Brain pericyte (primary cell): Measurements from ENCODE around the gene CMIP.
"Not testable (repeated sequence)": the region's sequence is repeated elsewhere in the genome, so short reads cannot be mapped to it uniquely, and the experiment has no call there.

Experiments
- DNase-seq: peaks from one replicate; pipeline ENCODE4 v3.0.0-alpha.2; 2012; ENCODE audit warnings: low read depth, low spot score

The CMIP gene

GRCh38 chr16:81444448-81445121, at the start of gene CMIP:
Gene CMIP, plus strand, starts transcription at chr16:81444808.
- DNase-seq: no peak

DNA sequence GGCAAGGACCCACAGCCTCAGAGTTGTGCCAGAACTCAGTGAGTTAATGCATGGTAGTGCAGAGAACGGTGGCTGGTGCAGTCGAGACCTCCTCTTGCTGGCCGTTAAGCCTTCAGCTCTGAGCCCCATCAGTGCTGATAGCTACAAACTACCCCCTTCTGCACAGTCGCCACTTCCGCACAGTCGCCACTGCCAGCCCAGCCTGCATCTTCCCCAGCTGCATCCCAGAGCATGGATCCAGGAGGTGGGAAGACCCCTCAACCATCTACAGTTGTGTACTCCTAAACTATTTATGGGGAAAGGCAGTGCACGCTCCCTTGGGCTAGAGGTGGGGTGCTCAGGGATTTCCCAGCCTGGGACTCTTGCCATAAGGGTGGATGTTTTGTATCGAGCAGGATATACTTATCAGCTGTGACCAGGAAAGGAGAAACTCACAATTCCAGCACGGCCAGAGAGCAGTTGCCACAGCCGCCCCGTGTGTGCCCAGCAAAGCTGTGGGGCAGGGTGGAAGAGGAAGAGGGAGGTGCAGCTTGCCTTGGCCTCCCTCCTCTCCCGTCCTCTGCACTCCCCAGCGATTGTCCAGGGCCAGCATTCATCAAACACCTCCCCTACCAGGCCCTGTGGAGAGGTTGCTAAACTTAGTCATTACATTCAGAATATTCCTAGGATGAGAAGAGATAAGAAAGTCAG, 49.5 kb upstream of the CMIP start:
- no peak for DNase-seq

DNA sequence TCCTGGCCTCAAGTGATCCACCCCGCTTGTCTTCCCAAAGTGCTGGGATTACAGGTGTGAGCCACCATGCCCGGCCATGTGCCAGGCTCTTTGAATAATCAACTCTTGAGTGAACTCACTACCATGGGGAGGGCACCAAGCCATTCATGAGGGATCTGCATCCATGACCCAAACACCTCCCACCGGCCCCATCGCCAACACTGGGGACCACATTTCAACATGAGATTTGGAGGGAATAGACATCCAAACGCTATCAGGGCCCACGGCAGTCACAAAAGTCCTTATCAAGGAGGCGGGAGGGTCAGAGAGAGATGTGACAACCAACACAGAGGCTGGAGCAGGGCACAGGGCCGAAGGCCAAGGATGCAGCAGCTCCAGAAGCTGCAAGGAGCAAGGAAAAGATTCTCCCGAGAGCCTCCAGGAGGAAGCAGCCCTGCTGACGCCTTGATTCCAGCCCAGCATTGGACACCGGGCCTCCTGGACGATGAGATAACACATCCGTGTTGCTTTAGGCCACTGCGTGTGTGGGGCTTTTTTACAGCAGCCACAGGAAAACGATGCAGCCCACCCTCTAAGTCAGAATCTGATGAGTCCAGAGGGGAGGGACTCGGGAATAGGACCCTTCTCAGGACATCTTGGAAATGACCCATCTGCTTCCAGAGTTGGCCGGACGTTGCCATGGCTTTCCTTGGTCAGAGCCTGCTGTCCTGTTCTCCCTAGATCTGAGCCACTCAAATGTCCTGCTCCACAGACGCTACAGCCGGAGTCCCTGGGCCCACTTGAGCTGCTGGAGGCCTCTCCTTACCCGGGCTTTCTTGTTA, 47.3 kb upstream of the CMIP start:
- DNase-seq: no peak

DNA sequence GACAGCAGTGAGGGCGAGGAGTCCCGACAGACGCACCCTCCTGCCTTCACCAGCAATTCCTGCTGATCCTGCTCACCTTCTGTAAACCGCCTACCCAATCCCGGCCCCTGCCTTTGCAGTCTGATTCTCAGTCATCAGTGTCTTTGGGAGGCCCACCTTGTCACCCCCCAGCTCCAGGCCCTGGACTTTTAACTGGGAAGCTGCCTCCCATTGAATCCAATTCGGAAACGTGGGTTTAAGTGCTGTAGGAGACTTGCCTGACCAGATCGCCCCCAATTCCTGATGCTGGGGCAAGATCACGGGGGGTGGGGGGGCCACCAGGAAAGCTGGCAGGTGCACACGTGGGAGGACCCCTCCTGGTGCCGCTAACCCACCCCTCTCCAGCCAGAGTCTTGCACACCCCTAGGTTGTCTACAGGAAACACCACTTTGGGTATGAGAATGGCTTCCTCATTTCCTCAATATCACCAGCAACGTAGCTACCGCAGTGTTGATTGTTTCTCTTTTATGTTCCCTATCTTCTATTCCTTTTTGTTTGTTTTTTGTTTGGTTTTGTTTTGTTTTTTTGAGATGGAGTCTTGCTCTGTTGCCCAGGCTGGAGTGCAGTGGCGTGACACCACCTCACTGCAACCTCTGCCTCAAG, 46.6 kb upstream of the CMIP start:
- DNase-seq: no peak

DNA sequence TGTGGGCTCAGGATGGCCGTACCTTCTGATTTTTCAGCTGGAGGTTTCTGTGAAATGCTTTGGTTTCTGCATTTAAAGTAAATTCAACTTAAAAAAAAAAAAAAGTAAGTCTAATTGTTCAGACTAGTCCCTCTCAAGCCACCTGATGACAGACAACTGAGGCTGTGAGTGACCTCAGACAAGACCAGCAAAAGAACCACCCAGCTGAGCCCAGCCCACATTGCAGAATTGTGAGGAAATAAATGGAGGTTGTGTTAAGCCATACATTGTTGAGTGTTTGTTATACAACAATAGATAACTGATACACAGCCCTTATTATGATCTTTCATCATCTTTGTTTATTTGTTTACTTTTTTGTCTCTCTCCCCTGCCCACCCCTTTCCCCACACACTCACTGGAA, 44.7 kb upstream of the CMIP start:
- no peak for DNase-seq

DNA sequence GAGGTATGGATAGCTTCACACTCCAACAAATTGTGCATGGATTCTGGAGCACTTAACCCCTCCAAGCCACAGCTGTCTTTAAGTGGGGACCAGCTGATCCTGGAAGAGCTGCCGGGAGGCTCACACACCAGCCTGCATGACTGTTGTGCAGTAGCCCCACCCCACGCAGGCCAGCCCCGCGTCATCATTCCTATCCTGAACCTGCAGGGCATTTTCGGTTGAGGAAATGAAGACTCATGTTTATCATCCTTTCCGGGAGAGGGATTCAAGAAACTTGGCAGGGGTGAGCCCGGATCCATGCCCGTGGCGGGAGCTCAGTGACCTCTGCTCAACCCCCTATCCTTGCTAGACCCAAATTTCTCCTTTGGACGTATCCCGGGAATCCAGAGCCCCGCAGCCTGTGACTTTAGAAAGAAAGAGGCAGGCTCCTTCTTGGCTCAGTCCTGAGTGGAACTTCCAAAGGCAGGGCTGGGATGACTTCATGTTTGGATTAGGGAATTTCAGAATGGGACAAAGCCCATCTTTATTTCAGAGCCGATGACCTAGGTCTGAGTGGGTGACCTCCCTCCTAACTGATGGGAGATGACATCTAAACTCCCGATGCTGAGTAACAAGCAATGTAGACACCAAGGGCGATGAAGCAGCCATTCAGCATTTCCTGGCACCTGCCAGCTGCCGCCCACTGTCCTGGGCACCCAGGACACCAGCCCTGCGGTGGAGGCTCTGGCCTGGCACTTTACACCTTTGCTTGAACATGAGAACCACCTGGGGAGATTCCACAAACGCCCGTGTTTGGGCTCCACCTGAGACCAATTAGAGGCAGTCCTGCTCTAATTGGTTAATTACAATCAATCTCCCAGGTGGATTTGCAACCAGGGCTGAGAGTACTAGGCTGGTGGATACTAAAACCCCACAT, 43.3 kb upstream of the CMIP start:
- no peak for DNase-seq

DNA sequence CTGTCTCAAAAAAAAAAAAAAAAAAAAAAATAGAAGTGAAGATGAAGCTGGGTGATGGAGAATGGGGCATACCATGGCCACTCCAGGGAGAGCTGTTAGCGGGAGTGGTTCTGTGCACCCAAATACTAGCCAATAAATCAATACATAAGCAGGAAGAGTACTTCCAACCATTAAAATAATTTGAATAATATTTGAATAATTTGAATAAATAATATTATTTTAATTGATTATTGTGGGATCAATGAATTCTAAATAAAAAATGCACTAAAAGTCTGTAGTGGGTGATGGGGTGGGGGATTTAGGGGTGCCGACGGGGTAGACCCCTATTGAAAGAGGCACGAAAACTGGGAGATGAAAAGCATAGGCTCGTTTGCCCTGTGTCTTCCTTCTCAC, 41.4 kb upstream of the CMIP start:
- no peak for DNase-seq

DNA sequence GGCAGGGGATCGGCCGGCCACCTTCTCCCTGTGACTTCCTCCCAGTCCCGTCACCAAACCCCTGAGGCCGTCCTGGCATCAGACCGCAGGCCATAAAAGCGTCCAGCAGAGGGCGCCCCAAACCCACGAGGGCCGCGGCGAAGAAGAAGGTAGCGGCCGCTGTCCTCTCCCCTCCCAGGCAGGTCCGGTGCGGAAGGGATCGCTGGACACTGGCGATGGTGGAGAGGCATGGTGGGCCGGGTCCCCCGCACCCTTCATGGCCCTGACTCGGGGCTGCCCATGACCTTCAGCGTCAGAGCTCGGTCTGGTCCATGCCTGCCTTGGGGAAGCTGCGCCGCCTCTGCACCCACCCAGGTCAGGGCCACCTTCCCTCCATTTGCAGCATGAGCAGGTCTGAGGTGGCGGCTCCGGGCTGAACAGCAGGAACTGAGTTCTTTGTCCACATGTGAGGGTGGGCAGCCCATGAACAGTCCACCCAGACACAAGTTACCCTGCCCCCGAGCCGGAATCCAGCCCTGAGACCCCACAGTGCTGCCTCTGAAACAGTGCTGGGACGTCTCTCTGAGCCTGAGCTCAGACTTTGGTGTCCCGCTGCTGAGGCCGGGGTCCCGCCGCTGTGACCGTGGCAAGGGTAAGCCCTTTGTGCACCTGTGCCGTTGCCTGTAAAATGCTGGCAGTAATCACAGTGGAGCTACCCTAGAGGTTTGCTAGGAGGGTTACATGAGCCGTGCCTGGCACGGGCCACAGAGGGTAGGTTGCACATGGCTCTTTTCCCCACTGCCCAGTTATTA, 40.8 kb upstream of the CMIP start:
- no peak for DNase-seq

- not testable (repeated sequence) for DNase-seq
Observed at GRCh38 chr16:81405002-81405401, 39.6 kb upstream of the CMIP start.

DNA sequence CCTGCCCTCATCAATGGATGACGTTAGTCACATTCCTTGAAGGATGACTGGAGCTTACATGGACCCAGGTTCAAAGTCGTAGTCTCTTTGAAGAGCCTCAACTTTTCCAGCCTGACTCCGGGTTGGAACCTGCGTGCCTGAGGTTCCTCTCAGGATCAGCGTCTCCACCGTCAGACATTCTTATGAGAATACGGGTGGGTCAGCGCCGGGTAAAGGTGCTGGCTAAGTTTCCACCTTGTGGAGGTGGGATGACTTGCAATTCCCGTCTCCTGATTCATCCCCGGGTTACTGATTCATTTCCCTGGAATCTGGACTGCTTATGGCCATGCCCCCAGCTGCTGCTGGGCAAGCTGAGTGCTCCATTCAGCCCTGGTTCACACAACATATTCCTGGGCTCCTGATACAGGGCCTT, 38.9 kb upstream of the CMIP start:
- DNase-seq: no peak

DNA sequence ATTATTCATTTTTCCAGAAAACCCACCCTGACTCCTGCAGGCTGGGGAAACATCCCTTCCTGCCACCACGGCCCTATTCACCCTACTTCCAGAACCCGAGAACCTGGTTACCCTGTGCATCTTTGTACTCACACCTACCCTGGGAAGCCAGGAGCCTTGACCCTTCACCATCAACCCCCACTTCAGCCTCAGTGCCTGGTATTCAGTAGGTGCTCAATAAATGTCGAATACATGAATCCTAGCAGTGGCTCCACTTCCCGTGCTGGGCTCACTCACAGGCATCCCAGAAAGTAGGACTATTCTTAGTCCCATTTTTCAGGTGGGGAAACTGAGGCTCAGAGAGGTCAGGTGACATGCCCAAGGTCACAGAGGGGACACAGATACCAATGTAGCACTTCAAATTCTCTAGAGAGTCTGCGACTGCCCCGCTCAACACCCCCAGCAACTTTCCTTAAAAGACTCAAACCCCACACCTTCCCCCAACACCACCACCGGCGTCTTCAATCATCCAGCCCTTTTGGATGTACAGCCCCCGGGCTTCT, 36.1 kb upstream of the CMIP start:
- DNase-seq: no peak

DNA sequence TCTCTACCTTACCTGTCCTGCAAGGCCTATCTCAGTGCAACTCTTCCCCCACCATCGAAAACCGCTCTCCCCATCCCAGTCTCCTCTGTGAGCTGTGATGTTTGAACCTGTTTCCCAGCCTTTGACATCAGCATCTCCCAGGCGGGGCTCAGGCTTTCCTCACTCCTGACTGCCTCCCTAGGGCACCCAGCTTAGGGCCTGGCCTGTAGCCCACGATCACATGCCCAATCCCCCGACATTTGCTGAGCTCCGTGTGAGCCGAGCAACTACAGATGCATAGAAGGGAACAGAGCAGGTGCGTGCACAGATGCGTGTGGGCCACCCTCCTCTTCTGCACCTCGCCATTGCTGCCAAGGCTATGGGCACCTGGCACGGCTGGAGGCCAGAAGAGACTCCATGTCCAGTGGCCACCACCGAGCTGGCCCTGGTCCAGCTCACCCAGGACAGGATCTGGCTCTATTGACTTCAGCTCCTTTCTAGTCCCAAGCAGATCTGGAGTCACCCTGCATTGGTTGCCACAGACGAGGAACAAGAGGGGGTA, 35.5 kb upstream of the CMIP start:
- DNase-seq: no peak

DNA sequence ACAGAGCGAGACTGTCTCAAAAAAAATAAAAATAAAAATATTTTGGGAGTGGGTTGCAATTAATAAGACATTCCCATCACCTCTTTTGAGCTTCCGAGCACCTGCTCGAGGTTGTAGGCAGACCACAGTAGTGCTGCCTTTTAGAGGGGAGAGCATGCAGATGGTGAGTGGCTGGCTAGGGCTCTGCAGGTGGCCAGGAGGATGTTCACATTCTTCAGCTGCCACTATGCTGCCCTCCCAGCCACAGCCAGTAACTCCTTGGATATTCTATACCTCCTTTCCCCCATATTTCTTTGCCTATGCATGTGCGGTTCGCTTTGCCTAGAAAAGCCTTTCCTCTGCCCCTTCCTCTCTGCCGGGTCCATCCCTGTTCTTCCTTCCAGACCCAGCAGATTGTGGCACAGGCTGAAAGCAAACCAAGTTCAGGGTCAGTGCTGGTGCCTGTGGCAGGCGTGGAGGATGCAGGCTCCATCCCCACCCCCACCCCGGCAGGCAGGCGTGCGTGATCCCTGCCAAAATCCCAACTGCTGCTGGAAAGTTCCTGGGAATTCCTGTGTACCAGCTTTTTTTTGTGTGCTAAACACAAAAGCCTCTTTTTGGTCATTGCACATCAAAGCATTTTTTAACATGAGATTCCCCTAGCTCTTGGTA, 33.8 kb upstream of the CMIP start:
- DNase-seq: no peak

DNA sequence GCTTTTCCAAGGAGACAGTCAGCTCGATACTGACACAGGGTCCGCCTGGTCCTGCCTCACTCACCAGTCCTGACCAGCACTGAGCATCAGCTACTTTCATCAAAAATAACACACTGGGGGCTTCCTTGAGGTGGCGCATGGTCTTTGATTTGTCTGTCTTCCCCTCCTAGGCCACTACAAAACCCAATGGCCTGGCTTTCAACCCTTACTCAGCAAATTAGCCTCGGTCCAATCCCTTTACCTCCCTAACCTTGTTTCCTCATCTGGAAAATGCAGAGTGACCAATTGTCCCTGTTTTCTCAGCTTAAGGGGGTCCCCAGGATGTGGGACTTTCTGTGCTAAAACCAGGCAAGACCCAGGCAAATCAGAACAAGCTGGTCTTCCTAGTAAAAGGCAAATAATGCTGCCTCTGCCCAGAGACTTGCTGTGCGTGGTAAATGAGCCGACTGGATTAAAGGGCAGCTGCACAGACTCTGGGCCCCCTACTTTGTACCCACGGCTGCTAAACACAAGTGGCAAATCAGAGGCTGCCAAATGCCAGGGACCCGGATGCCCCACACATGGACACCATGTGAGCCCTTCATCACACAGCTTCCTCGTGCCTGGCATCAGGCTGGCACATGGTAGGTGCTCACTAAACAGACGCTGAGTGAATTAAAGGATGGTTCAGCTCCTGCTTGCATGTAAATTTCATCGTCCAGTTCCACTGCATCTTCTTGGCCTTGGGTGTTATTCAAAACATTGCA, 31.2 kb upstream of the CMIP start:
- DNase-seq: no peak

- DNase-seq: no peak
Observed at GRCh38 chr16:81415751-81416150, 28.9 kb upstream of the CMIP start.

GRCh38 chr16:81416749-81417148, 27.9 kb upstream of the CMIP start:
- DNase-seq: no peak

GRCh38 chr16:81417210-81417609, 27.4 kb upstream of the CMIP start:
- no peak for DNase-seq

GRCh38 chr16:81419806-81420205, 24.8 kb upstream of the CMIP start:
- DNase-seq: no peak

DNA sequence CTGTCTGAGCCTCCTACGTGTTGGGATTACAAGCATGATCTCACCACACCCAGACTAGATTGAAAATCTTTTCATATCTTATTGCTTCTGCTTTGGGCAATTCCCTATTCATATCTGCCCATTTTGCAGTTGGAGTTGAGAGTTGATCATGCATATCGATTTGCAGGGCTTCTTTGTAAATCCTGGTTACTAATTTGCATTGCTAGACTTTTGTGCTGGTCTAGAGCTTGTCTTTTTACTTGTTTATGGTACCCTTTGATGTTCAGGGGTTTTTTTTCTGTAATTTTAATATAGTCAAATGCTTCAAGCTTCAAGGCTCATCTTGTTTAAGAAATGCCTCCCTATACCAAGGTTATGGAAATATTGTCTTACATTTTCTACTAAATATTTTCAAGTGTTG, 23.5 kb upstream of the CMIP start:
- DNase-seq: no peak
